GM23338 (cell line): Measurements from ENCODE around the gene TEX10. TPM values are rescaled to one million over a fixed set of nuclear protein-coding genes. Genes with fewer than 3 reads are reported as not detected.

Experiments used
- ATAC-seq: fragments of 200-7000 bp; cut with Tn5 transposase; 3 replicates; pipeline ENCODE4 v1.9.1; 2020
- DNase-seq: peaks from one replicate; pipeline ENCODE4 v3.0.0-alpha.2; 2015; ENCODE audit warnings: low spot score
- H2AFZ ChIP-seq: fragments of 200-600 bp; sonication (generic); 2 replicates; pipeline ENCODE4 v1.8.0; 2016; ENCODE audit warnings: antibody characterized with exemption, mild to moderate bottlenecking, moderate library complexity
- H3F3A ChIP-seq: fragments of 200-600 bp; sonication (generic); replicated peaks from 2 replicates; pipeline ENCODE4 v1.8.0; 2017; ENCODE audit warnings: antibody characterized with exemption, mixed run types, low read depth
- H3K27ac ChIP-seq: fragments of 200-600 bp; sonication (generic); 2 replicates; pipeline ENCODE4 v1.6.1; 2016; ENCODE audit warnings: low read depth
- H3K27me3 ChIP-seq: fragments of 200-600 bp; sonication (generic); 2 replicates; pipeline ENCODE4 v1.8.0; 2016; ENCODE audit warnings: mild to moderate bottlenecking, mixed run types, moderate library complexity; ENCODE audit not compliant: insufficient read depth
- H3K36me3 ChIP-seq: fragments of 200-600 bp; sonication (generic); 2 replicates; pipeline ENCODE4 v1.8.0; 2016; ENCODE audit warnings: mild to moderate bottlenecking; ENCODE audit not compliant: insufficient read depth
- H3K4me1 ChIP-seq: fragments of 200-600 bp; sonication (generic); 2 replicates; pipeline ENCODE4 v1.8.0; 2016; ENCODE audit warnings: mild to moderate bottlenecking, moderate library complexity; ENCODE audit not compliant: insufficient read depth
- H3K4me2 ChIP-seq: fragments of 200-600 bp; sonication (generic); 2 replicates; pipeline ENCODE4 v1.7.1; 2017; ENCODE audit warnings: mixed run types
- H3K4me3 ChIP-seq: fragments of 200-600 bp; sonication (generic); 2 replicates; pipeline ENCODE4 v1.6.1; 2016; ENCODE audit warnings: mixed run types
- H3K79me2 ChIP-seq: fragments of 200-600 bp; sonication (generic); replicated peaks from 2 replicates; pipeline ENCODE4 v1.8.0; 2017; ENCODE audit warnings: mild to moderate bottlenecking; ENCODE audit not compliant: insufficient read depth
- H3K9me2 ChIP-seq: fragments of 200-600 bp; sonication (generic); 2 replicates; pipeline ENCODE4 v1.8.0; 2017; ENCODE audit not compliant: insufficient read depth
- H4K20me1 ChIP-seq: fragments of 200-600 bp; sonication (generic); replicated peaks from 2 replicates; pipeline ENCODE4 v1.8.0; 2017; ENCODE audit warnings: mild to moderate bottlenecking; ENCODE audit not compliant: insufficient read depth
- H3K27ac Mint-ChIP-seq: 2 replicates; pipeline ENCODE4 v1.8.0; 2020; ENCODE audit warnings: inconsistent platforms, mild to moderate bottlenecking, moderate library complexity, mixed read lengths
- H3K27me3 Mint-ChIP-seq: 3 replicates; pipeline ENCODE4 v1.8.0; 2022; ENCODE audit warnings: low read depth, mild to moderate bottlenecking, moderate library complexity, mixed read lengths, inconsistent platforms; ENCODE audit not compliant: insufficient read depth, poor library complexity
- H3K36me3 Mint-ChIP-seq: 3 replicates; pipeline ENCODE4 v1.8.0; 2021; ENCODE audit warnings: low read depth, mild to moderate bottlenecking, inconsistent platforms, moderate library complexity, mixed read lengths
- H3K4me1 Mint-ChIP-seq: 3 replicates; pipeline ENCODE4 v1.8.0; 2020; ENCODE audit warnings: mild to moderate bottlenecking, inconsistent platforms, mixed read lengths
- H3K4me3 Mint-ChIP-seq: 3 replicates; pipeline ENCODE4 v1.8.0; 2021; ENCODE audit warnings: moderate library complexity, mild to moderate bottlenecking, inconsistent platforms, mixed read lengths
- H3K9me3 Mint-ChIP-seq: 3 replicates; pipeline ENCODE4 v1.8.0; 2020; ENCODE audit warnings: moderate library complexity, mild to moderate bottlenecking, inconsistent platforms, mixed read lengths
- CTCF ChIP-seq, 2 experiments: fragments of 200-600 bp in 1 of 2; sonication (generic) in 1 of 2; conservative IDR thresholded peaks; 2 replicates each; pipeline versions ENCODE4 v1.5.1 to v1.6.1; 2016 to 2017; ENCODE audit warnings: antibody characterized with exemption in 2 of 2, low read depth in 2 of 2, mild to moderate bottlenecking in 2 of 2, moderate library complexity in 1 of 2
- EZH2 ChIP-seq: fragments of 200-600 bp; sonication (generic); IDR thresholded peaks from one replicate; pipeline ENCODE4 v1.8.0; 2017; ENCODE audit warnings: antibody characterized with exemption, mild to moderate bottlenecking, low read depth; ENCODE audit not compliant: unreplicated experiment
- EZH2phosphoT487 ChIP-seq: fragments of 200-600 bp; sonication (generic); IDR thresholded peaks from one replicate; pipeline ENCODE4 v1.8.1; 2018; ENCODE audit warnings: antibody characterized with exemption; ENCODE audit not compliant: unreplicated experiment
- JUNB ChIP-seq: IDR thresholded peaks from one replicate; pipeline ENCODE4 v1.6.1; 2016; ENCODE audit warnings: antibody characterized with exemption; ENCODE audit not compliant: unreplicated experiment
- POLR2AphosphoS5 ChIP-seq: IDR thresholded peaks from 2 replicates; pipeline ENCODE4 v1.6.1; 2016; ENCODE audit warnings: antibody characterized with exemption, low read depth
- REST ChIP-seq: IDR thresholded peaks from one replicate; pipeline ENCODE4 v1.6.1; 2018; ENCODE audit warnings: antibody characterized with exemption; ENCODE audit not compliant: unreplicated experiment
- ZNF462 ChIP-seq: fragments of 250-450 bp; sonication (Bioruptor Pico); IDR thresholded peaks from 2 replicates; pipeline ENCODE4 v1.5.0; 2020; ENCODE audit warnings: mild to moderate bottlenecking, moderate library complexity
- polyA plus RNA-seq: library from polyadenylated mRNA; unstranded; fragments of >200 nt; fragmentation: Nextera tagmentation; extraction: Ambion mirVana; gene quantifications from 2 replicates; pipeline ENCODE4 v1.2.1, GENCODE V29; 2016
- total RNA-seq: library from RNA; depleted of rRNA; stranded (reverse); fragments of >200 nt; shearing (Covaris generic); gene quantifications from 2 replicates; pipeline ENCODE4 v1.2.3, GENCODE V29; 2014

TEX10 gene
- total and polyA plus RNA-seq, 2 experiments from 2014 or later = 35.0 to 102 TPM

- Histone ChIP-seq H2AFZ (no peak overlapping the region), H3K4me3 (no peak overlapping the region), H3K27ac (no peak overlapping the region), H3K4me2 (no peak overlapping the region), H3K27me3 (no peaks in the 10 kb centered on the region), H3F3A (no peaks in the 10 kb centered on the region), H3K9me2 (peaks cover 6% of the 10 kb centered on the region), H3K36me3 (peaks cover 13% of the 10 kb centered on the region; the same call in 1 of the 2 replicates), H4K20me1 (no peaks in the 10 kb centered on the region), H3K4me1 (no peaks in the 10 kb centered on the region), H3K79me2 (no peaks in the 10 kb centered on the region)
- Mint-ChIP-seq H3K27me3 (no peaks in the 10 kb centered on the region), H3K27ac (no peak overlapping the region), H3K4me3 (no peak overlapping the region), H3K9me3 (peaks cover 13% of the 10 kb centered on the region), H3K36me3 (peaks cover 50% of the 10 kb centered on the region), H3K4me1 (no peaks in the 10 kb centered on the region)
- no peak for ATAC-seq
- TF ChIP-seq JUNB = no peak
- no peak for TF ChIP-seq REST
- TF ChIP-seq ZNF462 (CRISPR knock-in tag) = no peak
- TF ChIP-seq EZH2 = no peak
- no peak for TF ChIP-seq EZH2phosphoT487
- no peak for TF ChIP-seq CTCF (conservative IDR thresholded peaks at IDR 0.05; ENCODE audit: low read depth in 2 of 2)
- TF ChIP-seq POLR2AphosphoS5 = no peak
- DNase-seq = no peak
Measured at GRCh38 chr9:100285080-100285479, 67.7 kb downstream of the TEX10 start.
